HepG2 (cell line): Measurements from ENCODE around the gene PPP2R5B. TPM values are rescaled to one million over a fixed set of nuclear protein-coding genes. Genes with fewer than 3 reads are reported as not detected.
A peak's percentile ranks its signal among the peaks of the same experiment; 100 is the strongest.

Source experiments
- ASH2L ChIP-seq: fragments of 300-600, 200-600 bp; sonication (generic); IDR thresholded peaks from 2 replicates; pipeline ENCODE4 v1.7.0; 2017; ENCODE audit warnings: low read depth, mild to moderate bottlenecking, moderate library complexity, mixed read lengths, low read length; ENCODE audit not compliant: insufficient read length
- BRD4 ChIP-seq: sonication (generic); formaldehyde crosslinking; IDR thresholded peaks from 2 replicates; pipeline ENCODE4 v1.4.0; 2020; ENCODE audit warnings: missing genetic modification reagents
- CCAR2 ChIP-seq: fragments of 200-400 bp; formaldehyde crosslinking; optimal IDR thresholded peaks from 2 replicates; pipeline ENCODE3; 2018; ENCODE audit warnings: low read depth, mild to moderate bottlenecking, low read length, moderate library complexity
- CCDC6 ChIP-seq: sonication (generic); formaldehyde crosslinking; IDR thresholded peaks from 2 replicates; pipeline ENCODE4 v1.8.1; 2022; ENCODE audit warnings: mild to moderate bottlenecking, missing genetic modification reagents, moderate library complexity
- FOSL2 ChIP-seq: sonication (generic); formaldehyde crosslinking; IDR thresholded peaks from 2 replicates; pipeline ENCODE4 v1.4.0; 2020; ENCODE audit warnings: missing genetic modification reagents
- FOXM1 ChIP-seq: sonication (generic); formaldehyde crosslinking; IDR thresholded peaks from 2 replicates; pipeline ENCODE4 v1.5.0; 2020; ENCODE audit warnings: missing genetic modification reagents
- GATAD1 ChIP-seq: IDR thresholded peaks from 2 replicates; pipeline ENCODE4 v1.6.1; 2016; ENCODE audit warnings: missing genetic modification reagents, missing compliant biosample characterization
- GTF2F1 ChIP-seq: fragments of 150-350 bp; IDR thresholded peaks from 2 replicates; pipeline ENCODE4 v1.6.1; 2014; ENCODE audit warnings: low read length
- HDAC1 ChIP-seq: sonication (generic); formaldehyde crosslinking; IDR thresholded peaks from 2 replicates; pipeline ENCODE4 v1.5.1; 2020; ENCODE audit warnings: mild to moderate bottlenecking, missing genetic modification reagents
- IRX3 ChIP-seq: sonication (generic); formaldehyde crosslinking; IDR thresholded peaks from 2 replicates; pipeline ENCODE4 v1.8.1; 2023; ENCODE audit warnings: mild to moderate bottlenecking, low read depth, missing genetic modification reagents, borderline replicate concordance
- MEF2D ChIP-seq: sonication (generic); formaldehyde crosslinking; IDR thresholded peaks from 2 replicates; pipeline ENCODE4 v1.5.1; 2020; ENCODE audit warnings: mild to moderate bottlenecking, missing genetic modification reagents
- MZF1 ChIP-seq: sonication (generic); formaldehyde crosslinking; IDR thresholded peaks from 2 replicates; pipeline ENCODE4 v1.8.1; 2023; ENCODE audit warnings: mild to moderate bottlenecking, missing genetic modification reagents, borderline replicate concordance
- RELA ChIP-seq: sonication (generic); formaldehyde crosslinking; IDR thresholded peaks from 2 replicates; pipeline ENCODE4 v1.4.0; 2020; ENCODE audit warnings: missing genetic modification reagents
- SNRNP70 ChIP-seq: fragments of 200-400 bp; formaldehyde crosslinking; IDR thresholded peaks from 2 replicates; pipeline ENCODE4 v1.6.1; 2017; ENCODE audit warnings: mild to moderate bottlenecking, low read depth, low read length, moderate library complexity
- U2AF1 ChIP-seq: fragments of 200-400 bp; formaldehyde crosslinking; optimal IDR thresholded peaks from 2 replicates; pipeline ENCODE3; 2017; ENCODE audit warnings: mild to moderate bottlenecking, low read depth, low read length
- XRCC5 ChIP-seq: fragments of 200-400 bp; formaldehyde crosslinking; optimal IDR thresholded peaks from 2 replicates; pipeline ENCODE3; 2017; ENCODE audit warnings: mild to moderate bottlenecking, low read length
- ZNF232 ChIP-seq: sonication (generic); formaldehyde crosslinking; IDR thresholded peaks from 2 replicates; pipeline ENCODE4 v1.4.0; 2020; ENCODE audit warnings: missing genetic modification reagents, borderline replicate concordance
- ZNF281 ChIP-seq: sonication (generic); formaldehyde crosslinking; IDR thresholded peaks from 2 replicates; pipeline ENCODE4 v1.4.0; 2020; ENCODE audit warnings: missing genetic modification reagents, borderline replicate concordance
- ZNF296 ChIP-seq: sonication (generic); formaldehyde crosslinking; conservative IDR thresholded peaks from 2 replicates; pipeline ENCODE4 v1.5.0; 2020; ENCODE audit warnings: mild to moderate bottlenecking, missing genetic modification reagents
- ZNF674 ChIP-seq: sonication (generic); formaldehyde crosslinking; IDR thresholded peaks from 2 replicates; pipeline ENCODE4 v1.5.0; 2020; ENCODE audit warnings: low read depth, mild to moderate bottlenecking, missing genetic modification reagents
- ZNF883 ChIP-seq: sonication (generic); formaldehyde crosslinking; IDR thresholded peaks from 2 replicates; pipeline ENCODE4 v1.5.1; 2020; ENCODE audit warnings: mild to moderate bottlenecking, missing genetic modification reagents; ENCODE audit errors: not compliant biosample characterization
- polyA plus RNA-seq, 8 experiments: library from polyadenylated mRNA; depleted of rRNA in 3 of 8; stranded (reverse) in 7 of 8; unstranded in 1 of 8; fragments of >200 nt; fragmentation: Illumina TruSeq in 4 of 8; extraction: Trizol in 4 of 8; gene quantifications; 2 replicates each; pipeline versions ENCODE4 v1.2.1 to v1.2.3, GENCODE V29; 2011 to 2016; ENCODE audit warnings: low read depth in 4 of 8, missing spikeins in 1 of 8, mixed read lengths in 1 of 8; ENCODE audit not compliant: insufficient read depth in 1 of 8
- total RNA-seq, 5 experiments: library from RNA; depleted of rRNA; stranded (reverse); fragments of >200 nt; fragmentation: Illumina TruSeq; extraction: Trizol; gene quantifications; 2 replicates each; pipeline ENCODE4 v1.2.3, GENCODE V29; 2016; ENCODE audit warnings: low read depth in 1 of 5
- TF ChIP-seq, protein P1 (sequence below): sonication (generic); IDR thresholded peaks from 2 replicates; pipeline ENCODE4 v1.6.1; 2016; ENCODE audit warnings: low read depth, borderline replicate concordance
- TF ChIP-seq, protein P2 (sequence below): IDR thresholded peaks from 2 replicates; pipeline ENCODE4 v1.6.1; 2016; ENCODE audit warnings: missing compliant biosample characterization, missing genetic modification reagents, borderline replicate concordance

Gene PPP2R5B
- total and polyA plus RNA-seq, 2 of the 13 experiments (the other 11 are each of a cell fraction or from before 2014, with no cell fraction given), result 2.3 to 8.3 TPM

GRCh38 chr11:64878494-64879243 is 45.8 kb upstream of the PPP2R5B start, which contains the start of gene EHD1 (continued):
- TF ChIP-seq ZNF674 (CRISPR knock-in tag), result no peak; the same call in 1 of the 2 replicates
- no peak for TF ChIP-seq SNRNP70
- TF ChIP-seq ZNF281 (CRISPR knock-in tag), result peak; percentile 79
- TF ChIP-seq MZF1 (CRISPR knock-in tag), result no peak
- peak; percentile 84 for TF ChIP-seq HDAC1
- peak; percentile 57 for TF ChIP-seq ZNF883 (CRISPR knock-in tag)
- TF ChIP-seq, protein P1, sequence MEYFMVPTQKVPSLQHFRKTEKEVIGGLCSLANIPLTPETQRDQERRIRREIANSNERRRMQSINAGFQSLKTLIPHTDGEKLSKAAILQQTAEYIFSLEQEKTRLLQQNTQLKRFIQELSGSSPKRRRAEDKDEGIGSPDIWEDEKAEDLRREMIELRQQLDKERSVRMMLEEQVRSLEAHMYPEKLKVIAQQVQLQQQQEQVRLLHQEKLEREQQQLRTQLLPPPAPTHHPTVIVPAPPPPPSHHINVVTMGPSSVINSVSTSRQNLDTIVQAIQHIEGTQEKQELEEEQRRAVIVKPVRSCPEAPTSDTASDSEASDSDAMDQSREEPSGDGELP, result peak; percentile 84
- TF ChIP-seq, protein P2, sequence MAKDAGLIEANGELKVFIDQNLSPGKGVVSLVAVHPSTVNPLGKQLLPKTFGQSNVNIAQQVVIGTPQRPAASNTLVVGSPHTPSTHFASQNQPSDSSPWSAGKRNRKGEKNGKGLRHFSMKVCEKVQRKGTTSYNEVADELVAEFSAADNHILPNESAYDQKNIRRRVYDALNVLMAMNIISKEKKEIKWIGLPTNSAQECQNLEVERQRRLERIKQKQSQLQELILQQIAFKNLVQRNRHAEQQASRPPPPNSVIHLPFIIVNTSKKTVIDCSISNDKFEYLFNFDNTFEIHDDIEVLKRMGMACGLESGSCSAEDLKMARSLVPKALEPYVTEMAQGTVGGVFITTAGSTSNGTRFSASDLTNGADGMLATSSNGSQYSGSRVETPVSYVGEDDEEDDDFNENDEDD (CRISPR knock-in tag), result no peak
- TF ChIP-seq ZNF232, result 0 out of 2 replicates have a peak, but pooled peaks have one; percentile 19
- TF ChIP-seq FOXM1 (CRISPR knock-in tag), result no peak
- 0 out of 2 replicates have a peak, but pooled peaks have one; percentile 76 for TF ChIP-seq GTF2F1
- no peak for TF ChIP-seq ASH2L
- no peak for TF ChIP-seq BRD4 (CRISPR knock-in tag)
- TF ChIP-seq XRCC5, result peak; percentile 40
- no peak for TF ChIP-seq FOSL2 (CRISPR knock-in tag)
- TF ChIP-seq IRX3 (CRISPR knock-in tag), result peak; percentile 84; the same call in 1 of the 2 replicates
- TF ChIP-seq U2AF1, result no peak
- TF ChIP-seq CCDC6 (CRISPR knock-in tag), result peak; percentile 34; the same call in 1 of the 2 replicates
- TF ChIP-seq MEF2D (CRISPR knock-in tag), result peak; percentile 74
- no peak for TF ChIP-seq ZNF296 (CRISPR knock-in tag)
- no peak for TF ChIP-seq RELA
- TF ChIP-seq CCAR2, result no peak
- peak; percentile 74 for TF ChIP-seq GATAD1 (CRISPR knock-in tag)
